ENCODE data around the gene FGF1.

DNA sequence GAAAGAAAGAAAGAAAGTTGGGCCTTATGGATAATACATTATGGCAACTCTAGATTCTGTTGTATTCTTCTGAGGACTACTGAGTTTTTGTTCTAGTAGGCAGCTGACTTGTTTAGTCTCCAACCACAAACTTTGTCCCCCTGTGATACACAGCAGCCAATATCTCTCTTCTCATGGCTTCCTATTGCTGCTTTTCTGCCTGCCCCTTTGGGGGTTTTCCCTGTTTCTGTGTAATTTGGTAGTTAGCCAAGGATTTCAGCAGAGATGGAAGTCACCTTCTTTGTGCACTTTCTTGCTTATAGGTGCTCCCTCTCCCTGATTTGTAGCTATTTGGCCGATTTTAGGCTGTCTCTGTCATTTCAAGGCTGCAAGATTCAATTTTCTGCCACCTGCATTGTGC lies 109.6 kb downstream of the FGF1 start:
- TF ChIP-seq POLR2A (IDR thresholded peaks at IDR 0.05; ENCODE audit: extremely low read depth, insufficient read length) = no peak
- TF ChIP-seq, protein P1, sequence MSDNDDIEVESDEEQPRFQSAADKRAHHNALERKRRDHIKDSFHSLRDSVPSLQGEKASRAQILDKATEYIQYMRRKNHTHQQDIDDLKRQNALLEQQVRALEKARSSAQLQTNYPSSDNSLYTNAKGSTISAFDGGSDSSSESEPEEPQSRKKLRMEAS (IDR thresholded peaks at IDR 0.05; ENCODE audit: low read depth, low read length) = no peak
